Astrocyte (in vitro differentiated cells and primary cell): Measurements from ENCODE around the gene COG5.

Experiments
- CTCF ChIP-seq: IDR thresholded peaks from 2 replicates; pipeline ENCODE4 v1.5.1; 2011; ENCODE audit warnings: low read depth, mild to moderate bottlenecking, inconsistent platforms, low read length, moderate library complexity; ENCODE audit not compliant: insufficient read depth
- EZH2 ChIP-seq: IDR thresholded peaks from 2 replicates; pipeline ENCODE4 v1.6.1; 2012; ENCODE audit warnings: mild to moderate bottlenecking, low read length, inconsistent platforms; ENCODE audit not compliant: insufficient read depth

GRCh38 chr7:107394831-107395230 lies 168.9 kb downstream of the COG5 start:
- no peak for TF ChIP-seq CTCF
- no peak for TF ChIP-seq EZH2
